Measurements from ENCODE around the gene SLC30A1.

The SLC30A1 gene

DNA sequence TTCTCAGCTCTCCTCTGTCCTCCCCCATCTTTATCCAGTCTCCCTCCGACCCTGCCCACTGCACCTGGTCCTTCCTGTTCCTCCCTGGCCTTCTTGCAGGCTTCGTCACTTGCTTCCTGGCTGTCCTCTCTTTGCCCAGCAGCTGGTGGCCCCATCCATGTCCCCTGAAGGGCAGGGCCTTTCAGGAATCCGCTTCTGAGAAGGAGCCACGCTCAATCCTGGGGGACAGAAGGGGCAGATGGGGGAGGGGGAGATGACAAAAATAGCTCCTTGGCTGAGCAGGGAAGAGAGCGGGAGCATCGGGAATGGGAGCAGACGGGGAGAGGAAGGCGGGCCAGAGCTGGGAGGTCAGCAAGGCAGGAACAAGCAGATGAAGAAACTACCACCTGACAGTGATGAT, 40.7 kb downstream of the SLC30A1 start:
- FAIRE-seq (no peak), DNase-seq (ENCODE audit: insufficient read length, low spot score) (no peak)
- no peak for TF ChIP-seq POLR2A (IDR thresholded peaks at IDR 0.05; ENCODE audit: low read depth, low read length)

DNA sequence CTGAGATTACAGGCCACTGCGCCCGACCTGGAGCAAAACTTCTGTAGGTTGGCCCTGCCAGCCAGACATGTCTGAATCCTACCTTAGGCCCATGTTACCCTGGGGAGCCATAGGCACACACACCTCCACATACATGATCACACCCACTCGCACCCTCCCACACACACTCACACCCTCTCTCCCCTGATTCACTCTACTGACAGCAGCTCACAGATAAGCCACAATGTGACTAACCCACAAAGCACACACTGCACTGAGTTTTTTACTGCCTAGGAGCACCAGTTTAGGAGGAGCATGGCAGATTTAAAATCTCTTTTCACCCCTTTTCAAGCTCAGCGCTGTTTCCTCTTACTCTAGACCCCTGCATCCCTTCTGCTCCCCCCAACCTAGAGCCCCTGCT, 41.7 kb downstream of the SLC30A1 start:
- no peak for FAIRE-seq
- TF ChIP-seq POLR2A (IDR thresholded peaks at IDR 0.05; ENCODE audit: low read depth, low read length) = no peak
- peak; percentile 41 for DNase-seq (ENCODE audit: insufficient read length, low spot score)

DNA sequence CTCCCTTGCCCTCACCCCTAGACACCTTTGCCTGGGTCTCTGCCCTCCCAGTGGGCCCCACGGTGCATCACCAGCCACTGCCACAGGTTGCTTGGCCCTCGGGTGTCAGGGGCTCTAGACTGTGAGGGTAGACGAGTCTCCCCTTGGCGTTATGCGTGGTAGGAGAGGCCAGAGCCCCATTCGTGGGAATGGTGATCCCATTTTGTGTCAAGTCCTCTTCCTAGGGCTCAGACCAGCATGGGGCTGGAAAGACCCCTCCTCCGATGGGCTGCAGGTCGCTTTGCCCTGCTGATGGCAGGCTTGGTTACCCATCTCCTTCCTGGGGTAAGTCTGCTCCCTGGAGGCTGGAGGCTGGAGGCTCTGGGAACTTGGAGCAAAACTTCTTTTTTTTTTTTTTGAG, 42.4 kb downstream of the SLC30A1 start:
- DNase-seq (ENCODE audit: insufficient read length, low spot score) (no peak), FAIRE-seq (no peak)
- TF ChIP-seq POLR2A (IDR thresholded peaks at IDR 0.05; ENCODE audit: low read depth, low read length) = no peak

DNA sequence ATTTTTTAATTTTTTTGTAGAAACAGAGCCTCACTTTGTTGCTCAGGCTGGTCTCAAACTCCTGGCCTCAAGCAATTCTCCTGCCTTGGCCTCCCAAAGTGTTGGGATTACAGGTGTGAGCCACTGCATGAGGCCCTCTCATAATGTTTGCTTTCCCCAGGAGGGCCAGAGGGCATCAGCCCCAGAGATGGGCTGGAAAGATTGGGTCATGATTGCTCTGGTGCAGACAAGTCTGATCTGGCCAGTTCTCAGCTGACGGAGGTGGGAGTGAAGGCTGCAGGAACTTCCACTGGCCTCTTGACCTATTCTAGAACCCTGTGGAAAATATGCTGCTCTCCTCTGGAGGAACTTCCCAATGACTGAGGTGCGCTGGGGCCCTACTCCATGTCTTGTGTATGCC, 43.6 kb downstream of the SLC30A1 start:
- FAIRE-seq = no peak
- no peak for TF ChIP-seq POLR2A (IDR thresholded peaks at IDR 0.05; ENCODE audit: low read depth, low read length)
- no peak for DNase-seq (ENCODE audit: insufficient read length, low spot score)

DNA sequence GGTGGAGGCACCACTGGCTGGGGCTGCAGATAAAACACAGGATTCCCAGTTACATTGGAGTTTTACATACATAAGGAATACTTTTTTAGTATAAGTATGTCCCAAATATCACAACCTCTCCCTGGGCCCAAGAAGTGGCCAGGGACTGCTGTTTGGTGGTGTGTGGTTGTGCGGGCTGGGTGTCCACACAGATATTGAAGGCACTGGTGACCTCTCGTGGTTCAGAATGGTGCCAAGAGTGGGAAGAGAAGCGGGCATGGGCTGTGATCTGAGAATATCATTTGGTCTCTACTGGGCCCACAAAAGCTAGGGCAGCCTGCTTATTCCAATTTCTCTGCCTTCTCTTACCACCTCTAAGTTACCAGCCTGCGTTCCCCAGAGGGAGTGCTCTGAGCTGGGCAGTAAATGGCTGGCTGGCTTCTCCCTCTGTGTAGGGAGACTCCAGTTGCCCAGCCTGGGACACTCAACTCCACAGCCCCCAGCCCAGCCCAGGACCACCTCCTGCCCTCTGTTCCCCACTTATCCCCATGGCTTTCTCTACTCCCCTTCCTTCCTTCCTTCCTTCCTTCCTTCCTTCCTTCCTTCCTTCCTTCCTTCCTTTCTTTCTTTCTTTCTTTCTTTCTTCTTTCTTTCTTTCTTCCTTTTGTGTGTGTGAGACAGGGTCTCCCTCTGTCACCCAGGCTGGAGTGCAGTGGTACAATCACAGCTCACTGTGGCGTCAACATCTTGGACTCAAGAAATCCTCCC, 44.2 kb downstream of the SLC30A1 start:
- FAIRE-seq (no peak), DNase-seq (ENCODE audit: insufficient read length, low spot score) (no peak)
- no peak for TF ChIP-seq POLR2A (IDR thresholded peaks at IDR 0.05; ENCODE audit: low read depth, low read length)

DNA sequence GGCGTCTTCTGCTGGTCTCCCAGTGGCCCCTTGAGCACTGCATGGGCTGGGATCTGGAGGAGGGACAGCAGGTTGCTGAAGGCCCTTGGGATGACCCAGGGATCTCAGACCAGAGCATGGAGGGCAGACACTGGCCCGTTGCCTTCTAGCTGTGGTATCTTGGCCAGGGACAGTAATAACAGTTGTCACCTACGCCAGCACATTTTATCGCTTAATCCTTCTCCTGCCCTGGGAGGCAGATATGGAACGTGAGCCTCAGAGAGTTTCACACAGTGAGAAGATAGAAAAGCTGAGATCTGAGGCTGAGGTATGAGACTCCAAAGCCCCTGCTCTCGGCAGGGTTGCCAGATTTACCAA, 46.9 kb downstream of the SLC30A1 start:
- TF ChIP-seq POLR2A (IDR thresholded peaks at IDR 0.05; ENCODE audit: low read depth, low read length) = no peak
- FAIRE-seq (no peak), DNase-seq (ENCODE audit: insufficient read length, low spot score) (no peak)

DNA sequence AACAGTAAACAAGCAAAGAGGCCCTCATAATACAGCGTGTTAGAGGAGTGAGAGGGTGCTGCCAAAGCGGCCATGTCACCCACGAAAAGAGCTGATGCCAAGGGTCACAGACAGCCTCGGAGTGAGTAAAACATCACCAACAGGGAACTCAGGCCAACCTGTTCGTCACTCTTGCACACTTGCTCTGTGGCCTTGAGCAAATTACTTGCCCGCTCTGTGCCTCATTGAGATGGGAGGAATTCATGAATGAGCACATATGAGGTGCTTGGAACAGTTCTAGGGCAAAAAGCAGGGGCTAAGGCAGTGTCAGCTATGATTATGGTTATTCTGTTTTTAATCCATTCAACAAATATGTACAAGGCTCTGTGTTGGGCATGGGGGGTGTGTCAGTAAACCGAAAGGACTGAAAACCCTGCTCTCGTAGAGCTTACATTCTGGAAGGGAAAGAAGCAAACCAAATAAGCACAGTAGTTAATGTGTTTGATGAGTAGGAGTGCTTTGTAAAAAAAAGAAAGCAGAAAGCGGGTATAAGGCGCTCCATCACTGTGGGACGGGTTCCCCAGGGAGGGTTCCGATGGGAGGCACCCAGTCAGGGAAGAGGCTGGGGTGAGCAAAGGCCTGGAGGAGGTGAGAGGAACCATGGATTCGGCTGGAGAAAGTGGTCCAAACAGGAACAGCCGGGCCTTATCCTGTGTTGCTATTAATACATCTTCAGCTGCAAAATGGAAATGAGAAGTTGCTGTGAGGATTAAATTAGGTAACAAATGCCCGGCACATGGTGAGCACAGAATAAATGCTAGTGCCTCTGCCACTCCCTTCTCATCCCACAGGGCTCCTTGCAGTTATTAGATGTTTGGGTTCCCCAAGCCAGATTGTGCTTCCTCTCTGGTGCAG, 47.5 kb downstream of the SLC30A1 start:
- FAIRE-seq = no peak
- no peak for TF ChIP-seq POLR2A (IDR thresholded peaks at IDR 0.05; ENCODE audit: low read depth, low read length)

DNA sequence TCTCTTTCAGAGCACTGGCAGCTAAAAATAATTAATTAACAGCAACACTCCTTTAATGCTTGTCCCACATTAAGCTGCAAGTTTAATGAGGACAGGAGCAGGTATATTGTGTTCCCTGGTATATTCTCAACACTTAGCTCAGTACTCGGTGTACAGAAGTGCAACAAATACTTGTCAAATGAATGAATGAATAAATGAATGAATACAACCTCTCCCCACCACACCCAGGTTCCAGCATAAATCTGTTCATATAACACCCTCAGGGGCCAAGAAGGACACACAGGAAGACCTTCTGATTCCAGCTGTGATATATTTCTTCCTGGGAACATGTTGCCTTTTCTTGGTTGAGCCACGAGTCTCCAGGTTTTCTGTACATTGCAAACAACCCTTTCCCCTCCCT, 48.9 kb downstream of the SLC30A1 start:
- no peak for DNase-seq (ENCODE audit: insufficient read length, low spot score)
- TF ChIP-seq POLR2A (IDR thresholded peaks at IDR 0.05; ENCODE audit: low read depth, low read length) = no peak
- no peak for FAIRE-seq

More for the DNA sequence above, 47.5 kb downstream of the SLC30A1 start:
- DNase-seq (ENCODE audit: insufficient read length, low spot score) = no peak

DNA sequence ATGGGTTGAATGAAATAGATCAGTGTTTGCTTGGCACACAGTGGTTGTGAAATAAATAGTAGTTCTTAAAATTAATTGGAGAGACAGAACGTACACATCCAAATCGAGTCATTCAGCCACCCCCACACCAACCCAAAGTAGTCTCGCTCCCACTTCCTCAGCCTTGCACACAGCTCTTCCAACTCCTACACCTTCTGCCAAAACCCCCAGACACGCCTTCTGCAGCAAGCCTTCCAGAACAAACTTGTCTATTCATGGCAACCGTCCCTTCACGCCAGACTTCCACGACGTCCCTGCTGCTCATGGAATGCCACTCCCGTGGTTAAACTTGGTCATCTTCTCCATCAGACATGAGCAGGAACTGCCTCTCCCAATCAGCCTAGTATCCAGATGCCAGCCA, 49.5 kb downstream of the SLC30A1 start:
- no peak for TF ChIP-seq POLR2A (IDR thresholded peaks at IDR 0.05; ENCODE audit: low read depth, low read length)
- no peak for DNase-seq (ENCODE audit: insufficient read length, low spot score)
- FAIRE-seq = no peak

DNA sequence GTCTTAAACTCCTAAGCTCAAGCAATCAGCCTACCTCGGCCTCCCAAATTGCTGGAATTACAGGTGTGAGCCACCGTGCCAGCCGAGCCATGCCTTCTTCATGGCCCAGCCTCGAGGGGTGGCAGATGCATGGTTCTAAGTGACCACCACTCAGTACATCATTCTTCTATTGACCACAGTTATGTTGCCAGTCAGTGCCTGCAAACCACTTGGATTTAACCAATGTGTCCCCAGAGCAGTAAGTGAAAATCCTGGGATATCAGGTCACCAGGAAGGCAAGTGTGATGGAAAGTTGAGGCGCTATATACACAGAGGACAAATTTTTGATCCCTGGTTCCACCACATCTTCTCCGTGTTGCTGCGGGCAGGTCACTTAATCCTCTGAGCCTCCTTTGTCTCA, 50.0 kb downstream of the SLC30A1 start:
- FAIRE-seq (no peak), DNase-seq (ENCODE audit: insufficient read length, low spot score) (no peak)
- no peak for TF ChIP-seq POLR2A (IDR thresholded peaks at IDR 0.05; ENCODE audit: low read depth, low read length)

DNA sequence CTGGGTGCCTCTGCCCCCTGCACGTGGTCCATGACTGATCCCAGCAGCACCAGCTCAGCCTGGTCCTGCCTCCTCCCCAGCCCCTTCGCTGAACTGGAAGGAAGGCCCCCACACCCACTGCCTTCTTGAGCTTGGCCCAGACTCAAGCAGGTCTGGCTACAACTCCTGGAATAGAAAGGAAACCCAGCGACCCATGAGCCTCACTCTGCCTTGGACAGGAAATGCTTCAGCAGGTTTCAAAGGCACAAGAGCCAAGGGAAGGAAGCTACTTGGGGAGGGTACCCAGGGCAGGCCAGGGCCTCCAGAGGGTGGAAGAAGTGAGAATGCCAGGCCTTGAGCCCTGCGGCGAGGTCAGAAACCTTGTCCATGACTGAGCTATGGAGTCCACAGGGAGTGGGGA, 51.1 kb downstream of the SLC30A1 start:
- no peak for FAIRE-seq
- no peak for DNase-seq (ENCODE audit: insufficient read length, low spot score)
- TF ChIP-seq POLR2A (IDR thresholded peaks at IDR 0.05; ENCODE audit: low read depth, low read length) = no peak

DNA sequence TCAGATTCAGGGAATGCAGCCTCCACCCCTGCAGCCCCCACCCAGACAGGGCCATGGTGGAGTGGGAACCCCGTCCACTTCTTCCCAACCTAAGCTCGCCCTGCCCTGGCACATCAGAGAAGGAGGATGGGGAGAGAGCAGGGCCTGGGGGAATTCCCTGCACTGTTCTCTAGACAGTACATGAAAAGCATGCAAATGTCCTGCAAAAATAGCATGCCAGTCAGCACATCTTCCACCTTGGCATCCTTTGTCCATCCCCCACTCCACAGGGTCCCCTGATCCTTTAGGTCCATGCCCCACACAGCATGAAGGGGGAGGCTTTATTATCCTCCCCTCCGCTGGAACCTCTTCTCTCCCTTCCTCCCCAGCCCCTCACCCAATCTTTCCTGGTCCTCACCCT, 52.0 kb downstream of the SLC30A1 start:
- FAIRE-seq = no peak
- no peak for DNase-seq (ENCODE audit: insufficient read length, low spot score)
- no peak for TF ChIP-seq POLR2A (IDR thresholded peaks at IDR 0.05; ENCODE audit: low read depth, low read length)

DNA sequence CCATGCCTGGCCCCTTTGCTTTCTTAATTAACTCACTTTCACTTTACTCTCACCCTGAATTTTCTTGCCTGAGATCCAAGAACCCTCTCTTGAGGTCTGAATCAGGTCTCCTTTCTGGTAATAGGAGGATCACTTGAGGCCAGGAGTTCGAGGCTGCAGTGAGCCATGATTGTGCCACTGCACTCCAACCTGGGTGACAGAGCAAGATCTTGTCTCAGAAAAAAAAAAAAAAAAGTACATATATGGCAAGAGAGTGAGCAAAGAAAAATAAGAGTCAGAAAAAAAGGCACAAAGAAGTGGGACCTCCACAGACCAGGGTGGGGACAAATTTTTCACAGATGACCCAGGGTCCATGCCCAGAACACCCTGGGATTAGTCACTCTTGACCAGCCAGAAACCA, 52.9 kb downstream of the SLC30A1 start:
- TF ChIP-seq POLR2A (IDR thresholded peaks at IDR 0.05; ENCODE audit: low read depth, low read length) = no peak
- FAIRE-seq = no peak

DNA sequence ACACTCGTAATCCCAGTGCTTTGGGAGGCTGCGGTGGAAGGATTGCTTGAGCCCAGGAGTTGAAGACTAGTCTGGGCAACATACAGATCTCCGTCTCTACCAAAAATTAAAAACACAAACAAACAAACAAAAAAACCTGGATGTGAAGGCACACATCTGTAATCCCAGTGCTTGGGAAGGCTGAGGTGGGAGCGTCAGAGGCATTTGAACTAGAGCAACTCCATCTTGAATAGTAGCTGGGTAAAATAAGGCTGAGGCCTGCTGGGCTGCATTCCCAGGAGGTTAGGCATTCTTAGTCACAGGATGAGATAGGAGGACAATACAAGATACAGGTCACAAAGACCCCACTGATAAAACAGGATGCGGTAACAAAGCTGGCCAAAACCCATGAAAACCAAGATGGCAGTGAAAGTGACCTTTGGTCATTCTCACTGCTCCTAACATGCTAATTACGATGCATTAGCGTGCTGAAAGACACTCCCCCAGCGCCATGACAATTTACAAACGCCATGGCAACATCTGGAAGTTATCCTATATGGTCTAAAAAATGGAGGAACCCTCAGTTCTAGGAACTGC, 53.8 kb downstream of the SLC30A1 start:
- DNase-seq (ENCODE audit: insufficient read length, low spot score) (no peak), FAIRE-seq (no peak)
- TF ChIP-seq POLR2A (IDR thresholded peaks at IDR 0.05; ENCODE audit: low read depth, low read length) = no peak

More for the DNA sequence above, 52.9 kb downstream of the SLC30A1 start:
- DNase-seq (ENCODE audit: insufficient read length, low spot score) = no peak
